Panc1 (cell line): ENCODE data around the gene RBPMS2. TPM values are rescaled to one million over a fixed set of nuclear protein-coding genes. Genes with fewer than 3 reads are reported as not detected.

Source experiments
- ATAC-seq: fragments of 200-7000 bp; cut with Tn5 transposase; 2 replicates; pipeline ENCODE4 v1.9.1; 2020; ENCODE audit warnings: mild to moderate bottlenecking, moderate library complexity
- BruUV-seq: library from RNA; stranded (reverse); fragments of 400-500 nt; replicated peaks from 2 replicates; lab custom pipeline; 2021; lab: Mats Ljungman, UMichigan
- CTCF ChIA-PET: fragments of 300-600 bp; sonication (Branson Sonifier 250); formaldehyde crosslinking; loops from one replicate; lab custom pipeline; 2022; ENCODE audit warnings: antibody characterized with exemption; lab: Charles Lee
- POLR2A ChIA-PET: fragments of 300-600 bp; sonication (Branson Sonifier 250); formaldehyde crosslinking; loops from one replicate; lab custom pipeline; 2022; ENCODE audit warnings: antibody characterized with exemption; lab: Charles Lee
- DNase-seq: peaks from one replicate; pipeline ENCODE4 v3.0.0-alpha.2; 2010; ENCODE audit warnings: low read depth, low spot score
- H3K27ac ChIP-seq: 2 replicates; pipeline ENCODE4 v1.5.1; 2011; ENCODE audit warnings: mild to moderate bottlenecking, low read length, inconsistent platforms
- H3K27me3 ChIP-seq: fragments of 200-500 bp; sonication (Bioruptor generic); 2 replicates; pipeline ENCODE4 v1.6.0; 2014; ENCODE audit warnings: low read length, inconsistent platforms; ENCODE audit not compliant: control insufficient read depth, insufficient read depth
- H3K36me3 ChIP-seq: fragments of 200-500 bp; sonication (Bioruptor generic); 2 replicates; pipeline ENCODE4 v1.5.1; 2014; ENCODE audit warnings: inconsistent platforms, mild to moderate bottlenecking, low read length, moderate library complexity; ENCODE audit not compliant: control insufficient read depth, insufficient read depth
- H3K4me1 ChIP-seq: 2 replicates; pipeline ENCODE4 v1.5.1; 2011; ENCODE audit warnings: inconsistent platforms, mild to moderate bottlenecking, low read length, moderate library complexity; ENCODE audit not compliant: control insufficient read depth, insufficient read depth
- H3K4me3 ChIP-seq, 2 experiments: 2 replicates each; pipeline ENCODE4 v1.5.1; 2011 to 2012; ENCODE audit warnings: low read depth in 2 of 2, low read length in 2 of 2, mild to moderate bottlenecking in 2 of 2, inconsistent platforms in 1 of 2, moderate library complexity in 1 of 2
- H3K9me3 ChIP-seq: fragments of 200-500 bp; sonication (Bioruptor generic); 2 replicates; pipeline ENCODE4 v1.5.1; 2014; ENCODE audit warnings: low read depth, mild to moderate bottlenecking, inconsistent platforms, low read length, moderate library complexity; ENCODE audit not compliant: control insufficient read depth, insufficient read depth
- POLR2AphosphoS5 ChIP-seq: IDR thresholded peaks from 2 replicates; pipeline ENCODE4 v1.6.1; 2012; ENCODE audit warnings: mild to moderate bottlenecking, low read depth, low read length, moderate library complexity
- SIN3A ChIP-seq: IDR thresholded peaks from 2 replicates; pipeline ENCODE4 v1.6.1; 2012; ENCODE audit warnings: low read depth, mild to moderate bottlenecking, low read length, moderate library complexity, borderline replicate concordance; ENCODE audit not compliant: insufficient read depth
- TCF7L2 ChIP-seq: IDR thresholded peaks from 2 replicates; pipeline ENCODE4 v1.6.1; 2011; ENCODE audit warnings: mild to moderate bottlenecking, low read depth, low read length, inconsistent platforms
- in situ Hi-C: cut with HindIII; loops from 2 replicates; pipeline ENCODE4 v1.10.0; 2016; ENCODE audit warnings: low sequenced_read_pairs, low pct_unique_long_range_greater_than_20kb
- intact Hi-C: fragments of 100-400 bp; cut with micrococcal nuclease; formaldehyde crosslinking; loops from one replicate; pipeline ENCODE4 v1.10.0; 2022; ENCODE audit not compliant: unreplicated experiment
- total RNA-seq: library from RNA; stranded (reverse); gene quantifications from one replicate; pipeline ENCODE4 v1.2.1, GENCODE V29; 2021; ENCODE audit not compliant: unreplicated experiment
- TF ChIP-seq, protein P1 (sequence below): fragments of 450-650 bp; IDR thresholded peaks from 2 replicates; pipeline ENCODE4 v1.5.1; 2017; ENCODE audit warnings: mild to moderate bottlenecking
- TF ChIP-seq, protein P2 (sequence below), 2 experiments: IDR thresholded peaks; 2 replicates each; pipeline ENCODE4 v1.6.1; 2011 to 2012; ENCODE audit warnings: low read depth in 2 of 2, control low read depth in 1 of 2, low read length in 1 of 2, mild to moderate bottlenecking in 1 of 2, moderate library complexity in 1 of 2; ENCODE audit not compliant: insufficient read depth in 1 of 2

RBPMS2 gene
- total RNA-seq, 1 experiment from 2014 or later, result 33.7 TPM

DNA sequence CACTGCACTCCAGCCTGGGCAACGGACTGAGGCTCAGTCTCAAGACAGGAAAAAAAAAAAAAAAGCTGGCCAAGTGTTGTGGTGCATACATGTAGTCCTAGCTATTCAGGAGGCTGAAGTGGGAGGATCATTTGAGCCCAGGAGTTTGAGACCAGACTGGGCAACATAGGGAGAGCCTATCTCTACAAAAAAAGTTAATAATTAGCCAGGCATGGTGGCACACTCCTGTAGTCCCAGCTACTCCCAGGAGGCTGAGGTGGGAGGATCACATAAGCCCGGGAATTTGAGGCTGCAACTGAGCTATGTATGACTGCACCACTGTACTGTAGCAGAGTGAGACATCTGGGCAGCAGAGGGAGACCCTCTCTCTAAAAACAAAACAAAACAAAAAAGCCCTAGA, 58.9 kb downstream of the RBPMS2 start:
- intact Hi-C loops, result no loop called here
- ChIA-PET CTCF (interaction anchor here (0.6 kb wide), 2 partner anchors 11 to 581 kb away, joined by 3 to 5 read pairs; no protein-coding TSS in a partner anchor), POLR2A (interaction anchor here (0.6 kb wide), 1 partner anchor 302 kb away, joined by 4 read pairs; no protein-coding TSS in a partner anchor)
- TF ChIP-seq, protein P1, sequence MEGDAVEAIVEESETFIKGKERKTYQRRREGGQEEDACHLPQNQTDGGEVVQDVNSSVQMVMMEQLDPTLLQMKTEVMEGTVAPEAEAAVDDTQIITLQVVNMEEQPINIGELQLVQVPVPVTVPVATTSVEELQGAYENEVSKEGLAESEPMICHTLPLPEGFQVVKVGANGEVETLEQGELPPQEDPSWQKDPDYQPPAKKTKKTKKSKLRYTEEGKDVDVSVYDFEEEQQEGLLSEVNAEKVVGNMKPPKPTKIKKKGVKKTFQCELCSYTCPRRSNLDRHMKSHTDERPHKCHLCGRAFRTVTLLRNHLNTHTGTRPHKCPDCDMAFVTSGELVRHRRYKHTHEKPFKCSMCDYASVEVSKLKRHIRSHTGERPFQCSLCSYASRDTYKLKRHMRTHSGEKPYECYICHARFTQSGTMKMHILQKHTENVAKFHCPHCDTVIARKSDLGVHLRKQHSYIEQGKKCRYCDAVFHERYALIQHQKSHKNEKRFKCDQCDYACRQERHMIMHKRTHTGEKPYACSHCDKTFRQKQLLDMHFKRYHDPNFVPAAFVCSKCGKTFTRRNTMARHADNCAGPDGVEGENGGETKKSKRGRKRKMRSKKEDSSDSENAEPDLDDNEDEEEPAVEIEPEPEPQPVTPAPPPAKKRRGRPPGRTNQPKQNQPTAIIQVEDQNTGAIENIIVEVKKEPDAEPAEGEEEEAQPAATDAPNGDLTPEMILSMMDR, result no peak
- TF ChIP-seq SIN3A (no peak), POLR2AphosphoS5 (no peak), TCF7L2 (no peak)
- TF ChIP-seq, protein P2, sequence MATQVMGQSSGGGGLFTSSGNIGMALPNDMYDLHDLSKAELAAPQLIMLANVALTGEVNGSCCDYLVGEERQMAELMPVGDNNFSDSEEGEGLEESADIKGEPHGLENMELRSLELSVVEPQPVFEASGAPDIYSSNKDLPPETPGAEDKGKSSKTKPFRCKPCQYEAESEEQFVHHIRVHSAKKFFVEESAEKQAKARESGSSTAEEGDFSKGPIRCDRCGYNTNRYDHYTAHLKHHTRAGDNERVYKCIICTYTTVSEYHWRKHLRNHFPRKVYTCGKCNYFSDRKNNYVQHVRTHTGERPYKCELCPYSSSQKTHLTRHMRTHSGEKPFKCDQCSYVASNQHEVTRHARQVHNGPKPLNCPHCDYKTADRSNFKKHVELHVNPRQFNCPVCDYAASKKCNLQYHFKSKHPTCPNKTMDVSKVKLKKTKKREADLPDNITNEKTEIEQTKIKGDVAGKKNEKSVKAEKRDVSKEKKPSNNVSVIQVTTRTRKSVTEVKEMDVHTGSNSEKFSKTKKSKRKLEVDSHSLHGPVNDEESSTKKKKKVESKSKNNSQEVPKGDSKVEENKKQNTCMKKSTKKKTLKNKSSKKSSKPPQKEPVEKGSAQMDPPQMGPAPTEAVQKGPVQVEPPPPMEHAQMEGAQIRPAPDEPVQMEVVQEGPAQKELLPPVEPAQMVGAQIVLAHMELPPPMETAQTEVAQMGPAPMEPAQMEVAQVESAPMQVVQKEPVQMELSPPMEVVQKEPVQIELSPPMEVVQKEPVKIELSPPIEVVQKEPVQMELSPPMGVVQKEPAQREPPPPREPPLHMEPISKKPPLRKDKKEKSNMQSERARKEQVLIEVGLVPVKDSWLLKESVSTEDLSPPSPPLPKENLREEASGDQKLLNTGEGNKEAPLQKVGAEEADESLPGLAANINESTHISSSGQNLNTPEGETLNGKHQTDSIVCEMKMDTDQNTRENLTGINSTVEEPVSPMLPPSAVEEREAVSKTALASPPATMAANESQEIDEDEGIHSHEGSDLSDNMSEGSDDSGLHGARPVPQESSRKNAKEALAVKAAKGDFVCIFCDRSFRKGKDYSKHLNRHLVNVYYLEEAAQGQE (IDR thresholded peaks at IDR 0.05; ENCODE audit: insufficient read depth in 1 of 2, low read depth in 2 of 2, low read length in 1 of 2), result no peak
- H3K9me3 ChIP-seq, result no peaks in the 10 kb centered on the region
- no peak overlapping the region for H3K4me3 ChIP-seq
- no peaks in the 10 kb centered on the region for H3K27me3 ChIP-seq
- no TSS peak for BruUV-seq
- H3K36me3 ChIP-seq, result no peaks in the 10 kb centered on the region
- no peaks in the 10 kb centered on the region for H3K4me1 ChIP-seq
- no peak for ATAC-seq
- DNase-seq, result no peak
- H3K27ac ChIP-seq, result no peak overlapping the region
- in situ Hi-C loops, result no loop called here

DNA sequence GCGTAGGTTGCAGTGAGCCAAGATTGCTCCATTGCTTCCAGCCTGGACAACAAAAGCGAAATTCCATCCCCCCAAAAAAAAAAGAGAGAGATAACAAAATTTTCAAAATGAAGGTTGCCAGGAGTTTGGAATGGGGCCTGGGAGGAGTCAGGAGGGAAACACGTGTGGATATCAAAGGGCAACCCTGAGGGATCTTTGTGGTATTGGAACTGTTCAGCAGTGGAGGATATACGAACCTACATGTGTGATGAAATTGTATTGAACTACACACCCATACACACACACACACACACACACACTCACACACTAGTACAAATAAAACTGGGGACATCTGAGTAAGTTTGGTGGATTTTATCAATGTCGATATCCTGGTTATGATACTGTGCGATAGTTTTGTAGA, 61.8 kb downstream of the RBPMS2 start:
- no peak overlapping the region for H3K4me3 ChIP-seq
- ChIA-PET CTCF (no interaction called here), POLR2A (no interaction called here)
- no peak for TF ChIP-seq POLR2AphosphoS5
- TF ChIP-seq, protein P2 (IDR thresholded peaks at IDR 0.05; ENCODE audit: insufficient read depth in 1 of 2, low read depth in 2 of 2, low read length in 1 of 2), result no peak
- TF ChIP-seq, protein P1, result no peak
- H3K27ac ChIP-seq, result no peak overlapping the region
- in situ Hi-C loops (no loop called here), intact Hi-C loops (no loop called here)
- no peak for ATAC-seq
- H3K36me3 ChIP-seq, result no peaks in the 10 kb centered on the region
- no TSS peak for BruUV-seq
- no peaks in the 10 kb centered on the region for H3K27me3 ChIP-seq
- no peaks in the 10 kb centered on the region for H3K9me3 ChIP-seq
- H3K4me1 ChIP-seq, result no peaks in the 10 kb centered on the region
- no peak for DNase-seq
